ENCODE measurements around the gene C5AR2.
"Not testable (repeated sequence)": the region's sequence is repeated elsewhere in the genome, so short reads cannot be mapped to it uniquely, and the experiment has no call there.

C5AR2 gene

GRCh38 chr19:47331931-47332547 is at the start of gene C5AR2:
Gene C5AR2, plus strand, starts transcription at chr19:47332175. Its CDS starts 8,625 bp downstream, at chr19:47340800.
- no peak for DNase-seq

DNA sequence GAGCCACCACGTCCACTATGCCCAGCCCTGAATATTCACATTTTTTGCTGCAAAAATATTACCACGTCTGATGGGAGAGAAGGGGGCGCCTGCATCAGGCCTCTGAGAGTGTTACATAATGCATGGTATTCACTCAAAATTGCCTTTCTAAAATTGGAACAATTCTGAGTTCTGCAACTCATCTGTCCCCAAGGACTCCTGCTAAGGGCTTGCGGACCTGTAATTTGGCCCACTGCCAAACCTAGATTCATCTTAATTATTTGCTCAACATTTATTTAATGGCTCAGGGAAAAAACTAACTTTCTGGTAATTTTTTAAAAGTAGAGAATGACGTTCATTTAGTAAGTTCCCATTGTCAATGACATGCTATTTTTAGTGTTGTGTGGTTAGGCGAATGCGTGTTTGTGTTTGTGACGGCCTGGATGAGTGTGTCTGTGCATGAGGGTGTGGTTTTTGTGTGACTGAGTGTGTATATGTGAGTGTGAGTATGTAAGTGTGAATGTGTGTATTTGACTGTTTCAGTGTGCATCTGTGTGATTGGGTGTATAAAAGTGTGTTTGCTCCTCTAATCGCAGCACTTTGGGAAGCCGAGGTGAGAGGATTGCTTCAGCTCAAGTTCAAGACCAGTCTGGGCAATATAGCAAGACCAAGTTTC is 48.4 kb upstream of the C5AR2 start:
- no peak for DNase-seq

DNA sequence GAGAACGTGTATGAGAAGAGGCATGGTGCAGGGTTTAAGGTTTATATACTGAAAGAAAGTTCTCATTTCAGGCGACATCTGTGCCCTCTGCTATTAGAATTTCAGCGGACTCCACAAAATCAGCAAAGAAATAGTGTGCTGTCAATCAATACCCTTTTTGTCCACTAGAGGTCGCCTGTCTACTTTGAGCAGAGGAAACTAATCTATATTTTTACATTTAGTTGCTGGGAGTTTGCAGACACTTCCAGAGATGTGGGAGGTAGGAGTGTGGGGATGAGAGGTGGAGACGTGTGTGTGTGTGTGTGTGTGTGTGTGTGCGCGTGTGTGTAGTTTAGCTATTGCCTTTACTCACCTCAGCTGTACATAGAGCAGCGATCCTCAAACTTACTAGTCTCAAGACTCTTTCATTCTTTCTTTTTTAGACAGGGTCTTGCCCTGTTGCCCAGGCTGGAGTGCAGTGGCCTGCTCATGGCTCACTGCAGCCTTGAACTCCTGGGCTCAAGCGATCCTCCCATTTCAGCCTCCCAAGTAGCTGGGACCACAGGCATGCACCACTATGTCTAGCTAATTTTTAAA is 47.6 kb upstream of the C5AR2 start:
- peak; percentile 61 for DNase-seq

GRCh38 chr19:47296036-47296435 is 35.9 kb upstream of the C5AR2 start:
- peak; percentile 79 for DNase-seq

DNA sequence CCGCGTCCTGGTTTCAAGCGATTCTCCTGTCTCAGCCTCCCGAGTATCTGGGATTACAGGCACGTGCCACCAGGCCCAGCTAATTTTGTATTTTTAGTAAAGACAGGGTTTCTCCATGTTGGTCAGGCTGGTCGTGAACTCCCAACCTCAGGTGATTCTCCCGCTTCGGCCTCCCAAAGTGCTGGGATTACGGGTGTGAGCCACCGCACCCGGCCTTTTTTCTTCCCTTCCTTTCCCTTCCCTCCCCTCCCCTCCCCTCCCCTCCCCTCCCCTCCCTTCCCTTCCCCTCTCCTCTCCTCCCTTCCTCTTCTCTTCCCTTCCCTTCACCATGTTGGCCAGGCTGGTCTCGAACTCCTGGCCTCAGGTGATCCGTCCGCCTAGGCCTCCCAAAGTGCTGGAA is 31.1 kb upstream of the C5AR2 start:
- DNase-seq = not testable (repeated sequence)

DNA sequence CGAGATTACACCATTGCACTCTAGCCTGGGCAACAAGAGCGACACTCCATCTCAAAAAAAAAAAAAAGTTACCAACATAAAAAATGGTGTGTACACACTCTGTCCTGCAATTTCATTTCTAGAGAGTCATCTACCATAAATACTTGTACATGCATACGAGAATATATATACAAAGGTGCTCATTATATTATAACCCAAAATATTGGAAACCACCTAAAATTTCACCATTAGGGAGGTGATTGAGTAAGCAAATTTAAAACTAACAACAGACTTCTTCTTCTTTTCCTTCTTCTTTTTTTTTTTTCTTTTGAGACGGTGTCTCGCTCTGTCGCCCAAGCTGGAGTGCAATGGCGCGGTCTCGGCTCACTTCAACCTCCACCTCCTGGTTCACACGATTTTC is 29.7 kb upstream of the C5AR2 start:
- no peak for DNase-seq

- no peak for DNase-seq
Observed at GRCh38 chr19:47303966-47304365, 28.0 kb upstream of the C5AR2 start.

- DNase-seq = peak; percentile 58
Observed at GRCh38 chr19:47305309-47305751, 26.6 kb upstream of the C5AR2 start.

DNA sequence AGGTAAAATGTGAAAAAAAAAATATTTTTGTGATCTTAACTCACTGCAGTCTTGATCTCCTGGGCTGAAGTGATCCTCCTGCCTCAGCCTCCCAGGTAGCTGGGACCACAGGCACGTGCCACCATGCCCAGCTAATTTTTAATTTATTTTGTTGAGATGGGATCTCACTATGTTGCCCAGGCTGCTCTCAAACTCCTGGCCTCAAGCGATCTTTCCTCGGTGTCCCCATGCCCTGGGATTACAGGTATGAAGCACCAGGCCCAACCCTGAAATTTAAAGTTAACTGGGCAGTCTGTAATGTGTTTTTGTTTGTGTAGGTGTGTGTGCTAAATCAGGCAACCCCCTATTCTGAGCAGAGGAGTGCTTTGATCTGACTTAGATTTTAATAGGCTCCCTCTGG is 25.7 kb upstream of the C5AR2 start:
- no peak for DNase-seq

DNA sequence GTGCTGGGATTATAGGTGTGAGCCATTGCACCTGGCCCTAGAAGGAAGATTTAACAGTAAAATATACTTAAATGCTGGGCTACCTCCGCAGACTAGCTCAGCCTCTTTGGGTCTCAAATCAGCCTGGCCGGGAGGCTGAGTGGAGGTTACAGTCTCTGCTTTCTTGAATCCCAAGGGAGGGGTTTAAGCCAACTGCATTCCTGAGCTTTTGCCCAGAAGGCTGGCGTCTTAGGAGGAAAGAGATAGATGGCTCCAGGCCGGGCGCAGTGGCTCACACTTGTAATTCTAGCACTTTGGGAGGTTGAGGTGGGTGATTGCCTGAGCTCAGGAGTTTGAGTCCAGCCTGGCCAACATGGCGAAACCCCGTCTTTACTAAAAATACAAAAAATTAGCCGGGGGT is 22.9 kb upstream of the C5AR2 start:
- DNase-seq = no peak

DNA sequence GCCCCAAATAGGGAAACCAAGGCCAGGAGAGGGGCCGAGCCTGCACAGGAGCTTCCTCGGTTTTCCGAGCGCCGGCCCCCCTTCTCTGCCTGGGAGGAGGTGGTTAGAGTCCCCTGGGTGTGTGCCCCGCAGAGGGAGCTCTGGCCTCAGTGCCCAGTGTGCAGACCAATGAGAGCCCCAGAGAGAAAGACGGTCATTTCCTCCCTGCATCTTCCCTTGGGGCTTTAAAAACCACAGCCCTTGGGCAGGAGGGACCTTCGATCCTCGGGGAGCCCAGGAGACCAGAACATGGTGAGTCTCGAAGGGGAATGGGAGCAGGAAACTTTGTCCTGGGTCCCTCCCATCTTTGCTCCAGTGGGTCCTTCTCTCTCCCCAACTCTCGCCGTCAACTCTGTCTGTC is 22.4 kb upstream of the C5AR2 start, which contains the start of gene C5AR1:
C5AR1 (plus strand) TSS at position 254 of the 400 bp plus-strand sequence; CDS start at position 289, 35 bp downstream.
- DNase-seq = no peak

- DNase-seq = no peak
Observed at GRCh38 chr19:47310323-47310722, 21.7 kb upstream of the C5AR2 start.

DNA sequence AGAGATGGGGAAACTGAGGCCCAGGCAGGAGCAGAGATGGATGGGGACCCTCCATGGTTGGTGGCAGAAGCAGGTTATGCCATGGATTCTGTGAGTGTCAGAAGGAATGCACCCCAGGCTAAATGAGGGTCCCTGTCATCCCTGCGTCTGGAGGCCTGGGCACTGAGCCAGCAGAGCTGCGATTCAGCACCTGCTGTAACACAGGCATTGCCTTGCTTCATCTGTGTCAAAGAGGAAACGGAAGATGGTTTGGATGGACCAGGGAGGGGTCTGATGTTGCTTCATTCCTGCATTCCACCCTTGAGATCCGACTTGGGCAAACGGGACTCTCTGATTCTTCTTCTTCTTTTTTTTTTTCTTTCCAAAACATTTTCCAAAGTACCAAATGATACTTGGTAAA is 21.2 kb upstream of the C5AR2 start:
- DNase-seq = no peak

DNA sequence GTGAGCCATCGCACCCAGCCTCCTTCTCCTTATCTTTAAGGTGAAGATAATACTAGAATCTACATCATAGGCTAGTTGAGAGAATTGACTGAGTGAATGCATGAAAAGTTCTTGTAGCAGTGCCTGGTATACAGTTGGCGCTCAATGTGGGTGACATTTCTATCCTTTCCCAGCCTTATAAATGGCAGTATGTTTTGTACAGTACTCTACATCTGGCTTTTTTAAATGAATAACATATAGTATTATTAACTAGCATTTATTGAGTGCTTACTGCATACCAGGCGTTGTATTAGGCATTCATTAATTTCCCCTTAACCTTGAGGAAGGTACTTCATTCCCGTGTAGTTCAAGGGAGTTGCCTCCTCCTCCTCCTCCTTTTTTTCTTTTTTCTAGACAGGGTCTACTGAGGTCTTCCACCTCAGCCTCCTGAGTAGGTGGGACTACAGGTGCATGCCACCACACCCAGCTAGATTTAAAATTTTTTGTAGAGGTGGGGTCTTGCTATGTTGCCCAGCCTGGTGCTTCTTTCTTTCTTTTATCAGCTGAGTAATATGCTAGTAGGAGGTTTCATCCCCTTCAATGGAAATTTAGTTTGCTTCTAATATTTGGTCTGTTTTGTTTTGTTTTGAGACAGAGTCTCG is 19.5 kb upstream of the C5AR2 start:
- no peak for DNase-seq

GRCh38 chr19:47313754-47314295 is 18.1 kb upstream of the C5AR2 start:
- no peak for DNase-seq

- DNase-seq = no peak
Observed at GRCh38 chr19:47315125-47315821, 16.7 kb upstream of the C5AR2 start.

DNA sequence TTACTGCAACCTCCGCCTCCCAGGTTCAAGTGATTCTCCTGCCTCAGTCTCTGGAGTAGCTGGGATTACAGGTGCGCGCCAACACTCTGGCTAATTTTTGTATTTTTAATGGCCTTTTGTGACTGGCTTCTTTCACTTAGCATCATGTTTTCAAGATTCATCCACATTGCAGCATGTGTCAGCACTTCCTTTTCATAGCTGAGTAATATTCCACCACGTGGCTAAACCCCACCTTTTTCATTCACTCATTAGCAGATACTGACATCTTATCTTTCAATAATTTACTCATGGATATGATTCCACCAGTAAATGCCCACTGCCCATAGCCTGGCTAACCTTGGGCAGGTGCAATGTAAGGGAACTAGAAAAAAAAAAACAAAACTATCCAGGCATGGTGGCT is 15.5 kb upstream of the C5AR2 start:
- DNase-seq = no peak

DNA sequence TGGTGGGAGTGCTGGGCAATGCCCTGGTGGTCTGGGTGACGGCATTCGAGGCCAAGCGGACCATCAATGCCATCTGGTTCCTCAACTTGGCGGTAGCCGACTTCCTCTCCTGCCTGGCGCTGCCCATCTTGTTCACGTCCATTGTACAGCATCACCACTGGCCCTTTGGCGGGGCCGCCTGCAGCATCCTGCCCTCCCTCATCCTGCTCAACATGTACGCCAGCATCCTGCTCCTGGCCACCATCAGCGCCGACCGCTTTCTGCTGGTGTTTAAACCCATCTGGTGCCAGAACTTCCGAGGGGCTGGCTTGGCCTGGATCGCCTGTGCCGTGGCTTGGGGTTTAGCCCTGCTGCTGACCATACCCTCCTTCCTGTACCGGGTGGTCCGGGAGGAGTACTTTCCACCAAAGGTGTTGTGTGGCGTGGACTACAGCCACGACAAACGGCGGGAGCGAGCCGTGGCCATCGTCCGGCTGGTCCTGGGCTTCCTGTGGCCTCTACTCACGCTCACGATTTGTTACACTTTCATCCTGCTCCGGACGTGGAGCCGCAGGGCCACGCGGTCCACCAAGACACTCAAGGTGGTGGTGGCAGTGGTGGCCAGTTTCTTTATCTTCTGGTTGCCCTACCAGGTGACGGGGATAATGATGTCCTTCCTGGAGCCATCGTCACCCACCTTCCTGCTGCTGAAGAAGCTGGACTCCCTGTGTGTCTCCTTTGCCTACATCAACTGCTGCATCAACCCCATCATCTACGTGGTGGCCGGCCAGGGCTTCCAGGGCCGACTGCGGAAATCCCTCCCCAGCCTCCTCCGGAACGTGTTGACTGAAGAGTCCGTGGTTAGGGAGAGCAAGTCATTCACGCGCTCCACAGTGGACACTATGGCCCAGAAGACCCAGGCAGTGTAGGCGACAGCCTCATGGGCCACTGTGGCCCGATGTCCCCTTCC is 11.8 kb upstream of the C5AR2 start:
- no peak for DNase-seq

DNA sequence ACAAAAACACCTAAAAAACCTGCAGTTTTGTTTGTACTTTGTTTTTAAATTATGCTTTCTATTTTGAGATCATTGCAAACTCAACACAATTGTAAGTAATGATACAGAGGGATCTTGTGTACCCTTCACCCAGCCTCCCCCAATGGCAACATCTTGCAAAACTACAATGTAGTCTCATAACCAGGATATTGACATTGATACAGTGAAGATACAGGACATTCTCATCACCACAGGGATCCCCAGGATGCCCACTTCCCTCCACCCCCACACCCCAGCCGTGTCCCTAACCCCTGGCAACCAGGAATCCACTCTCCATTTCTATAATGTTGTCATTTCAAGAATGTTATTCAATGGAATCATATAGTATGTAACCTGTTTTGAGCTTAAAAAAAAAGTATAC is 10.3 kb upstream of the C5AR2 start:
- no peak for DNase-seq

GRCh38 chr19:47322058-47322457 is 9.9 kb upstream of the C5AR2 start:
- no peak for DNase-seq

GRCh38 chr19:47323409-47323808 is 8.6 kb upstream of the C5AR2 start:
- no peak for DNase-seq

DNA sequence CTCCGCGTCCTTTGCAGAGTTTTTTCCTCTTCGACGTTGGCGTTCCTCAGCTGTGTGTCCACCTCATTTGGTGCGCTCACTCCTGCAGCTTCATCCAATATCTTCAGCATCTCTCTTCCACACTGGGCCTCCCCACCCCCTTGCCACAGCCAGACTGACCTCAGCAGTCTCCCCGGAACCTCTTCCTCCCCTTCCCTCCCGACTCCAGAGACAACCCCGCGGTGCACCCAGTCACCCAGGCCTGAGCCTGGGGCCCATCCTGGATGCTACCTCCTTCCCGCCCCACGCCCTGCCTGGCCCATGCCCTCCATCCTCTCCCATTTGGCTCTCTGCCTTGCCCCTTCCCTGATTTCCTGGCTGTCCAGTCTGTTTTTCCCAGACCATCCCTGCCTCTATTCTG is 8.1 kb upstream of the C5AR2 start:
- no peak for DNase-seq
